ENCODE measurements around the gene LRP1. TPM values are rescaled to one million over a fixed set of nuclear protein-coding genes. Genes with fewer than 3 reads are reported as not detected.

Gene LRP1
- total RNA-seq, 4 donors from 2014 or later, result 185 to 292 (median 216) TPM

DNA sequence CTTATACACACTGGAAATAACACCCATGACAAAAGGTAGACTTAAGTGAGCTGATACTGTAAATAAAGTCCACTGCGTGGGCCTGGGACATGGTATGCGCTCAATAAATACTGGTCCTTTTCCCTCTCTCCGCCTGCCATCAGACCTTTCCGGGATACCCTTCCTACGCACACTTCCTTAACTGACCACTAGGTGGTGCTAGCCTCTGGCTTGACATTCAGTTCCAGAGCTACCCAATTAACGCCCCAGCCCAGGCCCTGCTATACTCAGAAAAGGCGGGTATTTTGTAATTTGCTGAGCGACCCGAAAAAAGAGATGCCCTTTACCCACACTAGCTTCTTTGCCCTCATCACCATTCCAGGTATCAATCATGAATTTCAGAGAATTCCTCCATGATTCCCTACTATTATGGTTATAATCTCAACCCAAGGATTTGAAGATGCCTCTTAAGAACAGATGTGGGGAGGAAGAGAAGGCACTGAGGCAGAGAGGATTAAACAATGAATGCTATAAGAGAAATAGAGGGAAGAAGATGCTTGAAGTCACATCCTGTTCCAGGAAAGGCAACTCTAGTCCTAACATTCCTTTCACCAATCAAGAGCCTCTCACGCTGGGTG, 3.9 kb upstream of the LRP1 start:
- 14 to 29% methylated on average over 4 to 8 of the region's 10 CpGs for WGBS, 2 donors (ENCODE audit: low coverage in 1 of 2)
- no peak overlapping the region for H3K27ac ChIP-seq
- H3K36me3 ChIP-seq, result no peaks in the 10 kb centered on the region
- H3K4me1 ChIP-seq, result peaks cover 0 to 21% (median 3%) of the 10 kb centered on the region in 3 donors
- no peak overlapping the region for H3K4me3 ChIP-seq
- H3K27me3 ChIP-seq, result no peaks in the 10 kb centered on the region
- no peaks in the 10 kb centered on the region for H3K9me3 ChIP-seq
- ATAC-seq, result no peak
- TF ChIP-seq POLR2AphosphoS5 (IDR thresholded peaks at IDR 0.05) (peak; percentile 30), EP300 (IDR thresholded peaks at IDR 0.05) (no peak), POLR2A (IDR thresholded peaks at IDR 0.05) (no peak)
- TF ChIP-seq, protein P1, sequence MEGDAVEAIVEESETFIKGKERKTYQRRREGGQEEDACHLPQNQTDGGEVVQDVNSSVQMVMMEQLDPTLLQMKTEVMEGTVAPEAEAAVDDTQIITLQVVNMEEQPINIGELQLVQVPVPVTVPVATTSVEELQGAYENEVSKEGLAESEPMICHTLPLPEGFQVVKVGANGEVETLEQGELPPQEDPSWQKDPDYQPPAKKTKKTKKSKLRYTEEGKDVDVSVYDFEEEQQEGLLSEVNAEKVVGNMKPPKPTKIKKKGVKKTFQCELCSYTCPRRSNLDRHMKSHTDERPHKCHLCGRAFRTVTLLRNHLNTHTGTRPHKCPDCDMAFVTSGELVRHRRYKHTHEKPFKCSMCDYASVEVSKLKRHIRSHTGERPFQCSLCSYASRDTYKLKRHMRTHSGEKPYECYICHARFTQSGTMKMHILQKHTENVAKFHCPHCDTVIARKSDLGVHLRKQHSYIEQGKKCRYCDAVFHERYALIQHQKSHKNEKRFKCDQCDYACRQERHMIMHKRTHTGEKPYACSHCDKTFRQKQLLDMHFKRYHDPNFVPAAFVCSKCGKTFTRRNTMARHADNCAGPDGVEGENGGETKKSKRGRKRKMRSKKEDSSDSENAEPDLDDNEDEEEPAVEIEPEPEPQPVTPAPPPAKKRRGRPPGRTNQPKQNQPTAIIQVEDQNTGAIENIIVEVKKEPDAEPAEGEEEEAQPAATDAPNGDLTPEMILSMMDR (IDR thresholded peaks at IDR 0.05), result peak in 3 of 4 experiments; percentile 95 to 98 (median 96)

DNA sequence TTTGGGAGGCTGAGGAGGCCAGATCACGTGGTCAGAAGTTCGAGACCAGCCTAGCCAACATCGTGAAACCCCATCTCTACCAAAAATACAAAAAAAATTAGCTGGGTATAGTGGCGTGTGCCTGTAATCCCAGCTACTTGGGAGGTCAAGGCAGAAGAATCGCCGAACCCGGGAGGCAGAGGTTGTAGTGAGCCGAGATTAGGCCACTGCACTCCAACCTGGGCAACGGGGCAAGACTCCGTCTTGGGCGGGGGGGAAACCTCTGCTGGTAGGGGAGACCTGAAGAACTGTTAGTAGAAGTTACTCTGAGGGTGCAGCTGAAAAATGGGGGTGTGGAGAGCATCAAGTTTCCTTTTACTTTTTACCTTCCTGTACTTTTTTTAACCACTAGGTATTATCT, 2.2 kb upstream of the LRP1 start:
- ATAC-seq, result no peak
- no peaks in the 10 kb centered on the region for H3K27me3 ChIP-seq
- no peaks in the 10 kb centered on the region for H3K36me3 ChIP-seq
- no peak overlapping the region for H3K27ac ChIP-seq
- 79 to 97% methylated on average over 4 to 10 of the region's 11 CpGs for WGBS, 2 donors (ENCODE audit: low coverage in 1 of 2)
- TF ChIP-seq, protein P1 (IDR thresholded peaks at IDR 0.05), result no peak
- no peak for TF ChIP-seq POLR2A (IDR thresholded peaks at IDR 0.05)
- no peak for TF ChIP-seq EP300 (IDR thresholded peaks at IDR 0.05)
- no peak for TF ChIP-seq POLR2AphosphoS5 (IDR thresholded peaks at IDR 0.05)
- H3K4me3 ChIP-seq, result no peak overlapping the region
- H3K4me1 ChIP-seq, result peaks cover 0 to 37% (median 3%) of the 10 kb centered on the region in 3 donors
- no peaks in the 10 kb centered on the region for H3K9me3 ChIP-seq

DNA sequence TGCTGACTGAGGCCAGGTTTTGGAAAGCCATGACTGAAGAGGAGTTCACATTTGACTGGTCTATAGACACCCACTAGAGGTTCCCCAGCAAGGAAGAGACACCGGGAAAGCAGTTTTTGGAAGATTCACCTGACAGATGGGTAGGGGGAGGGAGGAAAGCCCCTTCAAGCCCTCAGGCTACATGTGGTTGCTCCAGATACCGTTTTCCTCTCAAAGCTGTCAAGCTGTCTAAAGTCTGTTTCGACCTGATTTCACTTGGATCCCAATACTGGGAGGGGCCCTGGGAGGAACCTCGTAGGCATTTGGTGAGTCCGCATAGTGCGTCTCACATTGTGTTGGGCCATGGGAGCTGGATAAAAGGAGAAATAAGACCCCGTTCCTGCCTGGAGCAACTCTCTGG, 1.7 kb upstream of the LRP1 start:
- Histone ChIP-seq H3K9me3 (no peaks in the 10 kb centered on the region), H3K27me3 (no peaks in the 10 kb centered on the region), H3K36me3 (no peaks in the 10 kb centered on the region), H3K4me1 (peaks cover 0 to 42% (median 3%) of the 10 kb centered on the region in 3 donors), H3K27ac (peak overlapping the region in 3 of 4 donors; percentile 98 to 100 (median 99)), H3K4me3 (peak overlapping the region in 1 of 2 donors; percentile 88)
- no peak for ATAC-seq
- no peak for TF ChIP-seq POLR2AphosphoS5 (IDR thresholded peaks at IDR 0.05)
- no peak for TF ChIP-seq EP300 (IDR thresholded peaks at IDR 0.05)
- WGBS, 2 donors (ENCODE audit: low coverage in 1 of 2), result 59 to 70% methylated on average over 2 to 7 of the region's 7 CpGs

- Histone ChIP-seq H3K27me3 (no peaks in the 10 kb centered on the region), H3K4me3 (peak overlapping the region; percentile 88 to 91), H3K4me1 (peaks cover 0 to 49% (median 7%) of the 10 kb centered on the region in 3 donors), H3K9me3 (no peaks in the 10 kb centered on the region), H3K27ac (peak overlapping the region; percentile 98 to 100 (median 99)), H3K36me3 (no peaks in the 10 kb centered on the region)
- TF ChIP-seq, protein P1 (IDR thresholded peaks at IDR 0.05), result peak in 3 of 4 experiments; percentile 28 to 44 (median 33)
- no peak for TF ChIP-seq POLR2A (IDR thresholded peaks at IDR 0.05)
- ATAC-seq, result no peak
- WGBS, 2 donors (ENCODE audit: low coverage in 1 of 2), result 4 to 5% methylated on average over 11 to 12 of the region's 26 CpGs
These were observed 1.1 kb upstream of the LRP1 start for GRCh38 chr12:57127101-57127725.

- Histone ChIP-seq H3K9me3 (no peaks in the 10 kb centered on the region), H3K4me1 (peaks cover 0 to 64% (median 8%) of the 10 kb centered on the region in 3 donors), H3K4me3 (peak overlapping the region; percentile 88 to 91), H3K36me3 (no peaks in the 10 kb centered on the region), H3K27ac (peak overlapping the region; percentile 98 to 100 (median 99)), H3K27me3 (no peaks in the 10 kb centered on the region)
- no peak for ATAC-seq
- WGBS, 2 donors (ENCODE audit: low coverage in 1 of 2), result 0% methylated on average over 4 of the region's 35 CpGs; no CpG with 5 or more reads in 1 of the 2 donors
- TF ChIP-seq, protein P1 (IDR thresholded peaks at IDR 0.05), result no peak
- TF ChIP-seq POLR2A (IDR thresholded peaks at IDR 0.05) (no peak), POLR2AphosphoS5 (IDR thresholded peaks at IDR 0.05) (no peak), EP300 (IDR thresholded peaks at IDR 0.05) (no peak)
These were observed 400 bp downstream of the LRP1 start for GRCh38 chr12:57128519-57129247.

All from gastroesophageal sphincter (tissue), 4 donors.